Loucy (cell line): ENCODE results near the gene TMC5.

Source experiments
- CTCF ChIP-seq: fragments of 200-600 bp; sonication (generic); conservative IDR thresholded peaks from 2 replicates; pipeline ENCODE4 v1.5.1; 2014; ENCODE audit warnings: mild to moderate bottlenecking, antibody characterized with exemption, low read length
- EZH2phosphoT487 ChIP-seq: fragments of 200-600 bp; IDR thresholded peaks from 2 replicates; pipeline ENCODE4 v1.6.1; 2018; ENCODE audit warnings: antibody characterized with exemption, mild to moderate bottlenecking, moderate library complexity, borderline replicate concordance

- TF ChIP-seq CTCF (no peak), EZH2phosphoT487 (no peak)
Measured at GRCh38 chr16:19419698-19420075, 2.0 kb downstream of the TMC5 start.
